NT2/D1 (cell line): ENCODE data around the gene BZW2.

Experiments
- DNase-seq: peaks from one replicate; pipeline ENCODE4 v3.0.0-alpha.2; 2011; ENCODE audit warnings: low read depth, low spot score
- H3K27me3 ChIP-seq: 2 replicates; pipeline ENCODE4 v1.6.0; 2011; ENCODE audit warnings: mild to moderate bottlenecking; ENCODE audit not compliant: insufficient read length, insufficient read depth
- H3K36me3 ChIP-seq: 2 replicates; pipeline ENCODE4 v1.6.1; 2011; ENCODE audit warnings: mild to moderate bottlenecking, low read length, mixed read lengths; ENCODE audit not compliant: insufficient read depth, insufficient read length
- H3K4me1 ChIP-seq: 2 replicates; pipeline ENCODE4 v1.5.1; 2011; ENCODE audit not compliant: insufficient read depth, insufficient read length
- H3K4me3 ChIP-seq: 2 replicates; pipeline ENCODE4 v1.5.1; 2011; ENCODE audit warnings: low read depth; ENCODE audit not compliant: insufficient read length
- H3K9ac ChIP-seq: 2 replicates; pipeline ENCODE4 v1.6.0; 2011; ENCODE audit warnings: low read depth; ENCODE audit not compliant: insufficient read length
- H3K9me3 ChIP-seq: 2 replicates; pipeline ENCODE4 v1.5.1; 2011; ENCODE audit warnings: mild to moderate bottlenecking, low read length; ENCODE audit not compliant: insufficient read depth
- SUZ12 ChIP-seq: IDR thresholded peaks from 2 replicates; pipeline ENCODE4 v1.6.1; 2011; ENCODE audit not compliant: insufficient read length, insufficient read depth; ENCODE audit errors: extremely low read depth
- YY1 ChIP-seq: IDR thresholded peaks from 2 replicates; pipeline ENCODE4 v1.6.1; 2011; ENCODE audit not compliant: insufficient read length, insufficient read depth
- ZNF274 ChIP-seq: IDR thresholded peaks from 2 replicates; pipeline ENCODE4 v1.6.1; 2011; ENCODE audit warnings: mild to moderate bottlenecking, low read depth, low read length

The BZW2 gene

DNA sequence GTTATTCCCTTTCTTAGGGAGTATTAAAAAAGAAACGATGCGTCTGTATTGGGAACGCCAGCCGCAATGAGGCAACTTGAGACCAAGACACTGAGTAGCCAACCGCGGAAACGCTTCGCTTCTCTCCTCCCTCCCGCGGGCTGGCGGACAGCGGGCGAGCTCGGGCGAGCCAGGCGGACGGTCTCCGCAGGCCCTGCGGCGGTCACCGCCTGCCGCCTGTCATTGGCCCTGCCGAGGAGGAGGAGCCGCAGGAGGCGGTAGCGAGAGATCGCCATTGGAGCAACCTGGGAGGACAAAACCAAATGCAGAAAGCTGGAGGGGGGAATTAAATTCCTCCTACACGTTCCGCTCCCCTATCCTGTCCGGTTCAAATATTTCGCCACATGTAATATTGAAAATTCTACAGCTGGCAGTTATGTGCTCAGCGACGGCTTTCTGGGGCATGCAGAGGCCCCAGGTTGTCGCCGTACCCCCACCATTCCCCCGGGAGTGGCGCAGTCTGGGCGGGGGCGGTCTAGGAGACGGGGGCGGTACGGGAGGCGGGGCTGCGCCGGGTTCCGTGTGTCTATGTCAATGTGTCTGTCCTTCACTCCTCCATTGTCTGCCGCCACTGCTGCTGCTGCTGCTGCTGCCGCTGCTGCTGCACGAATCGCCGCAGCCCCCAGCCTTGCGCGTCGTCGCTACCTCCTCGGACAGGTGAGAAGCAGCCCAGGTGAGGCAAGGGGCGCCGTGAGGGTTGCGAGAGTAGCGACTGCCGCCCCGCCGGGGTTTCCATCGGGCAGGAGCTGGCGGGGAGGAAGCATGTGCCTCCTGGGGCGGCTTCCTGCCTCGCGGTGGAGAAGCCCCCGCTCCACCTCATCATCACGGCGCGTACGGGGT is at the start of gene BZW2, which contains the start of gene ANKMY2:
Gene BZW2 (plus strand): TSS at position 589 of the 879 bp plus-strand sequence. CDS start 19,263 bp downstream, outside the sequence.
Gene ANKMY2 (minus strand): TSS at position 162 of the 879 bp plus-strand sequence. CDS start 181 bp downstream, outside the sequence.
- Histone ChIP-seq H3K27me3 (peaks cover 11% of the 10 kb centered on the region), H3K4me1 (no peaks in the 10 kb centered on the region), H3K9me3 (no peaks in the 10 kb centered on the region), H3K4me3 (peak within 1 kb of the TSS; percentile 90), H3K9ac (peak within 1 kb of the TSS; percentile 92), H3K36me3 (peaks cover 21% of the 10 kb centered on the region)
- TF ChIP-seq ZNF274 (no peak), SUZ12 (no peak), YY1 (no peak)
- DNase-seq: peak; percentile 97

DNA sequence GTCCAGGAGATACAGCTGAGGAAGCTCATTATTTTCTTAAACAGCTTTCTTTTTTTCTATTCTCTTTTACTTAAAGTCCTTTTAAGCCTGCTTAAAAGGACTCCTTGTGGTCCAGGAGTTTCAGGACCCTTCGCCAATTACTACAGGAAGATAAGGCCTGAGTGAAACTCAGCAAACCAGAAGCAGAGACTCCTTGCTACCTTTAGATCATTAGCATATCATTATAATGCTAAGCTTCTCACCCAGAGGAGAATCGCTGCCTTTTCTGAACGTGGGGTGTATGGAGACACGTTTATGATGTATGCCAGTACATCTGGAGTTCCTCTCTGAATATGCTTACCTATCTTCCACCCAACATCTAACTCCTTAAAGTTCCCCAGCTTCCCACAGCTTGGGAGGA is 48.0 kb upstream of the BZW2 start:
- Histone ChIP-seq H3K36me3 (peaks cover 26% of the 10 kb centered on the region), H3K27me3 (no peaks in the 10 kb centered on the region), H3K4me1 (no peaks in the 10 kb centered on the region)

DNA sequence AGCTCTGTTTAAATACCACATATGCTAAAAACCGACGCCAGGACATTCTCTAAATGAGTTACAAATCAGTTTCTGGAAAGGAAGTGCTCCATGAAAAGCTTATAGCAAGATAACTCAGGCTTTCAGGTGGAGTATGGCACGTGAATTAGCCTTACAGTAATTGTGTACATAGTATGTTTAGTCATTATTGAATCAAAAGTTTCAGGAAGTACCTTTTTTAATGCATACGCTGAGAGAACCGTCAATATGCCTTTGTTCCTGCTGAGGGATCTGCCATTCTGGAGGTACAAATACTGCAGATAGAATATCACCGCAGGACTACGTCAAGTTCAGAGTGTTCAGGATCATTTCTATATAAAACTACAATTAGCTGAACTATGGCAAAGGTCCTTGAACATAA is 46.1 kb upstream of the BZW2 start:
- Histone ChIP-seq H3K4me1 (no peaks in the 10 kb centered on the region), H3K27me3 (no peaks in the 10 kb centered on the region), H3K4me3 (no peak overlapping the region), H3K9ac (no peak overlapping the region), H3K9me3 (no peaks in the 10 kb centered on the region), H3K36me3 (peaks cover 38% of the 10 kb centered on the region)
- no peak for DNase-seq
- TF ChIP-seq ZNF274 (no peak), SUZ12 (no peak), YY1 (no peak)

More for the DNA sequence above, 48.0 kb upstream of the BZW2 start:
- H3K9me3 ChIP-seq: no peaks in the 10 kb centered on the region
- no peak overlapping the region for H3K4me3 ChIP-seq
- H3K9ac ChIP-seq: no peak overlapping the region
- no peak for DNase-seq
- TF ChIP-seq YY1 (no peak), SUZ12 (no peak), ZNF274 (no peak)

DNA sequence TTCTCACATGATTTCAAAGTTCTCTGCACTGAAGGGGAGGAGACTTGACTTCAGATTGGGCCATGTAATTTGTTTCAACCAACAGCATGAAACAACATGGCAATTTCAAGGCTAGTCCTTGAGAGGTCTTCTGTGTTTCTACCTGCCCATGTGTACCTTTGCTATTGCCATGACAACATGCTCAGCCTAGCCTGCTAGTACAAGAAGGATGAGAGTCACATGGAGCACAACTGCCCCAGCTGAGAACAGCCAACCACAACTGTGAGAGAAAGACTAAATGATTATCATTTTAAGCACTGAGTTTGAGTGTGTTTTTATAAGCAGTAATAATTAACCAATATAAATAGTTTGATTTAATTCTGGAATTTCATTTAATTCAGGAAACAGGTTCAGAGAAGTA is 42.3 kb upstream of the BZW2 start:
- DNase-seq: no peak
- H3K9me3 ChIP-seq: no peaks in the 10 kb centered on the region
- H3K36me3 ChIP-seq: peaks cover 43% of the 10 kb centered on the region
- no peak overlapping the region for H3K4me3 ChIP-seq
- no peaks in the 10 kb centered on the region for H3K4me1 ChIP-seq
- no peak overlapping the region for H3K9ac ChIP-seq
- no peaks in the 10 kb centered on the region for H3K27me3 ChIP-seq
- TF ChIP-seq YY1 (no peak), ZNF274 (no peak), SUZ12 (no peak)

DNA sequence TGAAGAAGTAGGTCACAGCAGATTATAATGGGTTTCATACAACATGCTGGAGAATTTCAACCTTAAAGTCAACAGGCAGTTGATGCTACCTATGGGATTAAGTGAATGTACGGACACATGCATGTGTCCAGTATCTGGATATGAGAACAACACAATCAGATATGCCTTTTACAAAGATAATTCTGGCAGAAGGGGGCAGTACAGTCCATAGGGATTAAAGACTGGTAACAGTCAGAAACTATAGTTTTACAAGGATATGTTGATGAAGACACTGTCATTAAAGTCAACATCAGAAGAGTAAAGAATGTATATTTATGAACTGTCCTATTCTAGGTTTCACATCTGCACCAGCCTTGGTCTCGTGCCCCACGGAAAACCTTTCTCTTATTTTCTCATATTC is 41.9 kb upstream of the BZW2 start:
- no peak overlapping the region for H3K4me3 ChIP-seq
- no peak overlapping the region for H3K9ac ChIP-seq
- DNase-seq: no peak
- no peaks in the 10 kb centered on the region for H3K27me3 ChIP-seq
- H3K36me3 ChIP-seq: peaks cover 46% of the 10 kb centered on the region
- TF ChIP-seq YY1: no peak
- TF ChIP-seq ZNF274: no peak
- no peak for TF ChIP-seq SUZ12
- H3K4me1 ChIP-seq: no peaks in the 10 kb centered on the region
- H3K9me3 ChIP-seq: no peaks in the 10 kb centered on the region

DNA sequence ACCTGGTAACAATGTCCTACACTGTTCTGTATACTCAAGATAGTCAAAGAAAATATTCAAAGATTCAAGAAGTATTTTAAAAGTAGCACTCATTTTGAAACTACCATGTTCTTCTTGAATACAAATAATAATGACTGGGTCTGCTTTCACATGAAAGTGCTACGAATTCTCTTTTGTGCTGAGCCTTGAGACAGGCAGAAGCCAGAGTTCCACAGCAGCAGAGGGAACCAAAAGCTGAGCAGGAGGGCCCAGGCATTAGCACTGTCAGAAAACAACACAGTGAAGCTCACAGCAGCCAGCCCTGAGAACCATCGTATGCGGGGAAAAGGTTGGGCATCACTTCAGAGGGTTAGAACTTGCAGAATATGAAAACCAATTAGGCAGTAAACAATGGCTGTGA is 39.3 kb upstream of the BZW2 start:
- Histone ChIP-seq H3K27me3 (no peaks in the 10 kb centered on the region), H3K9me3 (no peaks in the 10 kb centered on the region), H3K4me1 (no peaks in the 10 kb centered on the region), H3K9ac (no peak overlapping the region), H3K36me3 (peaks cover 46% of the 10 kb centered on the region), H3K4me3 (no peak overlapping the region)
- TF ChIP-seq ZNF274: no peak
- no peak for DNase-seq

DNA sequence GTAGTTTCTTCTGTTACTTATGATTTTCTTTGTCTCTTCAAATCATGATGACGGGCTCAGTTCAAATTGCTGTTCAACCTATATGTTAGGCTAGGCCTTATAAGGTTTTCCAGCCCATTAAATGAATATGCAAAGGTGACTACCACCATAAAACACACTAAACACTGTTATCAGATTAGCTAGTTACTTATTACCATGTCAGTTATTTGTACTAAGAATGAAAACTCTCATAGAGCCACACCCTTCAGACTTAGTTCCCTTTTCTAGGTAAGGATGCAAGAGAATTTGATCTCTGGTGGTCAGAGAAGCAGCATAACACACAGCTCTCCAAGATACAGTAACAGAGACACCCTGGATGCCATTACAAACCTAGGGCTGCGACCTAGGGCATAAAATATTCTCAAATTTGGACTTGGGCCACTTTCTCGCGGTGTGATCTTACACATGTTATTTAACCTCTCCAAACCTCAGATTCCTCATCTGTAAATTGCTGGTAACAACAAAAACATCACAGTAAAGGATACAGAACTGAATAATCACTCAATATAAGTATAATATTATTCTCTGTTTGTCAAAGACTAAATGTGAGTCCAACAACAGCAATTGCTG is 36.0 kb upstream of the BZW2 start:
- Histone ChIP-seq H3K9ac (no peak overlapping the region), H3K4me1 (no peaks in the 10 kb centered on the region), H3K36me3 (peaks cover 29% of the 10 kb centered on the region), H3K4me3 (no peak overlapping the region), H3K9me3 (no peaks in the 10 kb centered on the region), H3K27me3 (no peaks in the 10 kb centered on the region)
- TF ChIP-seq ZNF274 (no peak), SUZ12 (no peak), YY1 (no peak)
- DNase-seq: no peak
